ENCODE results near the gene PNKD.

Gene PNKD

GRCh38 chr2:218257390-218257981, 12.8 kb upstream of the PNKD start:
- peak; percentile 50 for DNase-seq (ENCODE audit: low read depth)

GRCh38 chr2:218259099-218259961, 11.0 kb upstream of the PNKD start:
- no peak for DNase-seq (ENCODE audit: low read depth)

- no peak for DNase-seq (ENCODE audit: low read depth)
Observed at GRCh38 chr2:218260166-218260565, 10.2 kb upstream of the PNKD start.

GRCh38 chr2:218260742-218261422, 9.4 kb upstream of the PNKD start, which contains the start of gene GPBAR1:
GPBAR1 (plus strand) TSS chr2:218261015; CDS start chr2:218262725, 1,710 bp downstream.
- no peak for DNase-seq (ENCODE audit: low read depth)

GRCh38 chr2:218261423-218262236, 8.7 kb upstream of the PNKD start:
- no peak for DNase-seq (ENCODE audit: low read depth)

- DNase-seq (ENCODE audit: low read depth), result no peak
Observed at GRCh38 chr2:218262237-218262600, 8.1 kb upstream of the PNKD start.

- no peak for DNase-seq (ENCODE audit: low read depth)
Observed at GRCh38 chr2:218262631-218263586, 7.4 kb upstream of the PNKD start.

GRCh38 chr2:218263817-218264641, 6.3 kb upstream of the PNKD start:
- DNase-seq (ENCODE audit: low read depth), result no peak

- DNase-seq (ENCODE audit: low read depth), result no peak
Observed at GRCh38 chr2:218264773-218265561, 5.4 kb upstream of the PNKD start.

- no peak for DNase-seq (ENCODE audit: low read depth)
Observed at GRCh38 chr2:218265626-218266025, 4.7 kb upstream of the PNKD start.

- DNase-seq (ENCODE audit: low read depth), result no peak
Observed at GRCh38 chr2:218266316-218266979, 3.9 kb upstream of the PNKD start.

GRCh38 chr2:218267259-218267658, 3.1 kb upstream of the PNKD start:
- no peak for DNase-seq (ENCODE audit: low read depth)

- no peak for DNase-seq (ENCODE audit: low read depth)
Observed at GRCh38 chr2:218270721-218271486, 585 bp downstream of the PNKD start.

- no peak for DNase-seq (ENCODE audit: low read depth)
Observed at GRCh38 chr2:218271487-218271797, 1.1 kb downstream of the PNKD start.

- no peak for DNase-seq (ENCODE audit: low read depth)
Observed at GRCh38 chr2:218271865-218272530, 1.7 kb downstream of the PNKD start.

- DNase-seq (ENCODE audit: low read depth), result peak; percentile 69
Observed at GRCh38 chr2:218272531-218273212, 2.4 kb downstream of the PNKD start.

All from activated T-helper 1 cell treated with Interleukin-2 at 50 U/mL for 16 hours (primary cell).